Sigmoid colon (tissue), 7 donors: ENCODE data around the gene GPC5. TPM values are rescaled to one million over a fixed set of nuclear protein-coding genes. Genes with fewer than 3 reads are reported as not detected.
"Not testable (repeated sequence)": the region's sequence is repeated elsewhere in the genome, so short reads cannot be mapped to it uniquely, and the experiment has no call there.

Experiments
- DNase-seq: peaks from one replicate; pipeline ENCODE4 v3.0.0-alpha.2; 2019
- H3K27ac ChIP-seq, 4 donors: fragments of 200-600 bp; sonication (generic); one replicate each; pipeline ENCODE4 v1.5.1; 2016 to 2019; ENCODE audit warnings: mild to moderate bottlenecking in 1 of 4
- H3K27me3 ChIP-seq, 3 donors: fragments of 200-600 bp; sonication (generic); one replicate each; pipeline ENCODE4 v1.5.1; 2019; ENCODE audit warnings: mild to moderate bottlenecking in 1 of 3
- H3K36me3 ChIP-seq, 4 donors: fragments of 200-600 bp; sonication (generic); one replicate each; pipeline ENCODE4 v1.5.1; 2016 to 2019
- H3K4me1 ChIP-seq, 4 donors: fragments of 200-600 bp; sonication (generic); one replicate each; pipeline ENCODE4 v1.5.1; 2017 to 2019
- H3K4me3 ChIP-seq, 4 donors: fragments of 200-600 bp; sonication (generic); one replicate each; pipeline ENCODE4 v1.5.1; 2017 to 2019; ENCODE audit warnings: mild to moderate bottlenecking in 2 of 4, moderate library complexity in 1 of 4
- H3K9me3 ChIP-seq, 4 donors: fragments of 200-600 bp in 3 of 4; sonication (generic) in 3 of 4; one replicate each; pipeline versions ENCODE4 v1.5.1 to v1.6.1; 2013 to 2019
- EP300 ChIP-seq, 4 donors: sonication (generic); formaldehyde crosslinking; IDR thresholded peaks; one replicate each; pipeline ENCODE4 v1.6.1; 2017; ENCODE audit warnings: antibody characterized with exemption in 4 of 4
- POLR2A ChIP-seq, 2 donors: fragments of 450-650 bp; IDR thresholded peaks; one replicate each; pipeline ENCODE4 v1.6.1; 2016; ENCODE audit warnings: antibody characterized with exemption in 2 of 2, mild to moderate bottlenecking in 2 of 2, moderate library complexity in 2 of 2
- POLR2AphosphoS5 ChIP-seq, 4 donors: sonication (generic); formaldehyde crosslinking; IDR thresholded peaks; one replicate each; pipeline ENCODE4 v1.6.1; 2017; ENCODE audit warnings: antibody characterized with exemption in 4 of 4
- WGBS, 2 donors: extraction: QIAGEN DNeasy Blood & Tissue Kit; methylation state at CpG; one replicate each; pipeline ENCODE4 v1.1.7; 2013; 5-methylcytosine and 5-hydroxymethylcytosine counted together
- intact Hi-C: fragments of 100-400 bp; cut with DNase I; formaldehyde crosslinking; loops from one replicate; pipeline ENCODE4 v1.15.1; 2023
- polyA plus RNA-seq, 3 donors: library from polyadenylated mRNA; stranded (reverse); fragments of 200-250 nt; gene quantifications; one replicate each; pipeline ENCODE4 v1.2.3, GENCODE V29; 2013
- total RNA-seq, 4 donors: library from RNA; depleted of rRNA; stranded (reverse); fragments of >200 nt; gene quantifications; one replicate each; pipeline ENCODE4 v1.1.0, GENCODE V29; 2016
- TF ChIP-seq, protein P1 (sequence below), 4 experiments: fragments of 450-650 bp in 3 of 4; fragments of 200-600 bp in 1 of 4; IDR thresholded peaks; one replicate each; pipeline ENCODE4 v1.5.1; 2016 to 2019; ENCODE audit warnings: antibody characterized with exemption in 4 of 4, mild to moderate bottlenecking in 3 of 4, moderate library complexity in 2 of 4
- donor health status: healthy with polysubstance abuse.
- donor health status: Bipolar disorder and iron deficiency.
- donor health status: healthy.

The GPC5 gene
- total and polyA plus RNA-seq, 7 donors: 0.39 to 3.9 (median 2.9) TPM; not detected in 2

DNA sequence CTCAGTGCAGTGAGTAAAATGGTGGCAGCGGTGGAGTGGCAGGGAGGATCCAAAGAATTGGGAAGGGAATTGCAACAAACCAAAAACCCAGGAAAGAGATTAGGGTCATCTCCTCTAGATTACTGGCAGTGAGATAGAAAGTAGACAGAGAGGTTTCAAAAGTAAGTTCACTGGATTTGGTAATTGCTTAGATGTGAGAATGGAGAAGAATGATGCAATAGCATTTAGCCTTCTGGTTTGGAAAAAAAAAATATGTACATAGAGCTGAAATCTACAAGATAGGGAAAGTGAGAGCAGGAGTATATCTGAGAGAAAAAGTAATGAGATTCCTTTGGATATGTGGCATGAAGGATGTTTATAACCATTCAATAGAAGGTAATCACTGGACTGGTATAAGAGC is 1345.6 kb downstream of the GPC5 start:
- Histone ChIP-seq H3K4me3 (no peak overlapping the region), H3K27me3 (no peaks in the 10 kb centered on the region), H3K4me1 (no peaks in the 10 kb centered on the region), H3K36me3 (no peaks in the 10 kb centered on the region), H3K27ac (no peak overlapping the region), H3K9me3 (no peaks in the 10 kb centered on the region)
- WGBS, 2 donors: 95 to 97% methylated on average over 1 of the region's 1 CpG
- intact Hi-C loops: no loop called here
- no peak for DNase-seq
- TF ChIP-seq, protein P1, sequence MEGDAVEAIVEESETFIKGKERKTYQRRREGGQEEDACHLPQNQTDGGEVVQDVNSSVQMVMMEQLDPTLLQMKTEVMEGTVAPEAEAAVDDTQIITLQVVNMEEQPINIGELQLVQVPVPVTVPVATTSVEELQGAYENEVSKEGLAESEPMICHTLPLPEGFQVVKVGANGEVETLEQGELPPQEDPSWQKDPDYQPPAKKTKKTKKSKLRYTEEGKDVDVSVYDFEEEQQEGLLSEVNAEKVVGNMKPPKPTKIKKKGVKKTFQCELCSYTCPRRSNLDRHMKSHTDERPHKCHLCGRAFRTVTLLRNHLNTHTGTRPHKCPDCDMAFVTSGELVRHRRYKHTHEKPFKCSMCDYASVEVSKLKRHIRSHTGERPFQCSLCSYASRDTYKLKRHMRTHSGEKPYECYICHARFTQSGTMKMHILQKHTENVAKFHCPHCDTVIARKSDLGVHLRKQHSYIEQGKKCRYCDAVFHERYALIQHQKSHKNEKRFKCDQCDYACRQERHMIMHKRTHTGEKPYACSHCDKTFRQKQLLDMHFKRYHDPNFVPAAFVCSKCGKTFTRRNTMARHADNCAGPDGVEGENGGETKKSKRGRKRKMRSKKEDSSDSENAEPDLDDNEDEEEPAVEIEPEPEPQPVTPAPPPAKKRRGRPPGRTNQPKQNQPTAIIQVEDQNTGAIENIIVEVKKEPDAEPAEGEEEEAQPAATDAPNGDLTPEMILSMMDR (IDR thresholded peaks at IDR 0.05): no peak
- no peak for TF ChIP-seq EP300 (IDR thresholded peaks at IDR 0.05)
- no peak for TF ChIP-seq POLR2AphosphoS5 (IDR thresholded peaks at IDR 0.05)
- no peak for TF ChIP-seq POLR2A (IDR thresholded peaks at IDR 0.05)

DNA sequence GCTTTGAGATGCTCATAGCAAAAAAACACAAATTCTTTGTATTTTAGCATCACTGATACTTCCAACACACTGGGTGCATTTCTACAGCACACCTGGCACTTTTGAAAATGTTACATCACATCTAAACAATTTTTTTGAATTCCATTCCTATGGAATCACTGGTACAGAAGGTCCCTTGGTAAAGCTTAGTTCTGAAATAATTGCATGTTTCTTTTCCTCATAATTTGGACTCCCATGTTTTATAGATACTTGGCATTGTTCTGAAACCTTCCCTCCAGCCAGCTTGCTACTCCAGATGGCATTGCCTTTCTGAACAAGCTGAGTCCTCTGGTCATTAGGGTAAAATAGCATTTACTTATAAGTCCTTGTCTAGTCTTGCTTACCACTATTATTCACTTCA is 1346.8 kb downstream of the GPC5 start:
- no peak for TF ChIP-seq POLR2A (IDR thresholded peaks at IDR 0.05)
- intact Hi-C loops: no loop called here
- no peaks in the 10 kb centered on the region for H3K27me3 ChIP-seq
- H3K36me3 ChIP-seq: no peaks in the 10 kb centered on the region
- H3K9me3 ChIP-seq: no peaks in the 10 kb centered on the region
- no peaks in the 10 kb centered on the region for H3K4me1 ChIP-seq
- no peak for DNase-seq
- H3K27ac ChIP-seq: no peak overlapping the region
- H3K4me3 ChIP-seq: no peak overlapping the region

DNA sequence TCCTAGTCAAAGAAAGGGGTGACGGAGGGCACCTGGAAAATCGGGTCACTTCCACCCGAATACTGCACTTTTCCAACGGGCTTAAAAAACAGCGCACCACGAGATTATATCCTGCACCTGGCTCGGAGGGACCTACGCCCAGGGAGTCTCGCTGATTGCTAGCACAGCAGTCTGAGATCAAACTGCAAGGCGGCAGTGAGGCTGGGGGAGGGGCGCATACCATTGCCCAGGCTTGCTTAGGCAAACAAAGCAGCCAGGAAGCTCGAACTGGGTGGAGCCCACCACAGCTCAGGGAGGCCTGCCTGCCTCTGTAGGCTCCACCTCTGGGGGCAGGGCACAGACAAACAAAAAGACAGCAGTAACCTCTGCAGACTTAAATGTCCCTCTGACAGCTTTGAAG is 1354.3 kb downstream of the GPC5 start:
- H3K36me3 ChIP-seq, H3K27ac ChIP-seq, DNase-seq, H3K9me3 ChIP-seq, H3K4me1 ChIP-seq, intact Hi-C loops, H3K4me3 ChIP-seq, H3K27me3 ChIP-seq: not testable (repeated sequence)
- 58 to 82% methylated on average over 12 of the region's 12 CpGs for WGBS, 2 donors

DNA sequence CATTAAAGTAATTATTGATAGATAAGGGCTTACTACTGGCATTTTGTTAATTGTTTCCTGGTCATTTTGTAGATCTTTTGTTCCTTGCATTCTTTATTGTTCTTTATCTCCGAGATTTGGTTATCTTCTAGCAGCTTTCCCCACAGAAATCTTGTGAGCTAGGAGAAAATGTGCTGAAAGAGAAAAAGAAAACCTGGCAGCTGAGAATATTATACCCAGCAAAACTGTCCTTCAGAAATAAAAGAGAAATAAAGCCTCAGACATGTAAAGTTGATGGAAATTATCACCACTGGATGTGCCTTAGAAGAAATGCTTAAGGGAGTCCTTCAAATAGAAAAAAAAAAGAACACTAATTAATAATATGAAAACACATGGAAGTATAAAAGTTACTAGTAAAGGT is 1363.3 kb downstream of the GPC5 start:
- H3K27me3 ChIP-seq: no peaks in the 10 kb centered on the region
- intact Hi-C loops: no loop called here
- no peak for DNase-seq
- no peak overlapping the region for H3K27ac ChIP-seq
- H3K4me3 ChIP-seq: no peak overlapping the region
- WGBS, 2 donors: 66 to 71% methylated on average over 1 of the region's 1 CpG
- H3K4me1 ChIP-seq: no peaks in the 10 kb centered on the region
- no peak for TF ChIP-seq POLR2AphosphoS5 (IDR thresholded peaks at IDR 0.05)
- TF ChIP-seq, protein P1 (IDR thresholded peaks at IDR 0.05): no peak
- no peak for TF ChIP-seq EP300 (IDR thresholded peaks at IDR 0.05)
- TF ChIP-seq POLR2A (IDR thresholded peaks at IDR 0.05): no peak
- H3K36me3 ChIP-seq: no peaks in the 10 kb centered on the region
- peaks cover 4 to 13% (median 9%) of the 10 kb centered on the region in 4 donors for H3K9me3 ChIP-seq

DNA sequence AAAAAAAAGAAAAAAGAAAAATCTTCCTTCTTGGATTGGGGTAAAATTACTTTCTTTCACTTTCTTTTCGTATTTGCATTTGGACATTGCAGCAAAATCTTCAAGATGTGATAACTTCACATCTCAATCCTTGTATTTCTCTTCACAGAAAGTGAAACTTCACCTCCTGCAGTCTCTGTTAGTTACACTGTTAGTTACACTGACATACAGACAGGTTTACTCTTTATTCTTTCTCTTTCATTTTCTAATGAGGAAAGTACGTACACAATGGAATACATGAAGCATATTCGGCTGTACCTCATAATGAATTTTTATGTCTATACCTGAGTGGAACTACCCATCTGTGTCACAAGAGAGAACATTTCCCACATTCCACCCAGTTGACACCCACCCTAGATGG is 1369.0 kb downstream of the GPC5 start:
- intact Hi-C loops: no loop called here
- Histone ChIP-seq H3K9me3 (peaks cover 0 to 4% (median 0%) of the 10 kb centered on the region in 4 donors), H3K27me3 (no peaks in the 10 kb centered on the region), H3K4me3 (no peak overlapping the region), H3K36me3 (no peaks in the 10 kb centered on the region), H3K27ac (no peak overlapping the region), H3K4me1 (no peaks in the 10 kb centered on the region)
- no peak for DNase-seq
- 39 to 72% methylated on average over 3 of the region's 3 CpGs for WGBS, 2 donors
- no peak for TF ChIP-seq POLR2AphosphoS5 (IDR thresholded peaks at IDR 0.05)
- TF ChIP-seq EP300 (IDR thresholded peaks at IDR 0.05): no peak
- TF ChIP-seq, protein P1 (IDR thresholded peaks at IDR 0.05): no peak
- no peak for TF ChIP-seq POLR2A (IDR thresholded peaks at IDR 0.05)

DNA sequence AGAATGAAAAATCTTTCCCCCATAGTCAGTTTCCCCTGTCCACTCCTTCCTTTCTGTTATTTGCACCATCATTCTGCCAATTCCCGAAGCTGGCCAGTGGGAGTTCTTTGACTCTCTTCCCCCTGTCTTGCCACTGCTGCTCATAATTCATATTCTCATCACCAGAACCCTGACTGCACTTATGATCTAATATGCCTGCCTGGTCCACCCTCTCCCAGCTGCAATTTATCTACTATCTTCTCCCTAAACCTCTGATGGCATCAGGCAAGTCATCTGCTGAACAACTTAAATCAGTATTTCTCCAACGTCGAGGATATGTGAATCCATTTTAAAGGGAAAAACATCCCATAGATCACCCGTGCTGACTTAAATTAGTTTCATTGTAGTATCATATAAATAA is 1370.2 kb downstream of the GPC5 start:
- no peaks in the 10 kb centered on the region for H3K4me1 ChIP-seq
- no peaks in the 10 kb centered on the region for H3K36me3 ChIP-seq
- H3K27me3 ChIP-seq: no peaks in the 10 kb centered on the region
- H3K4me3 ChIP-seq: no peak overlapping the region
- DNase-seq: no peak
- H3K27ac ChIP-seq: no peak overlapping the region
- 79 to 83% methylated on average over 4 of the region's 4 CpGs for WGBS, 2 donors
- H3K9me3 ChIP-seq: no peaks in the 10 kb centered on the region
- intact Hi-C loops: no loop called here
- TF ChIP-seq, protein P1 (IDR thresholded peaks at IDR 0.05): no peak
- TF ChIP-seq POLR2AphosphoS5 (IDR thresholded peaks at IDR 0.05) (no peak), POLR2A (IDR thresholded peaks at IDR 0.05) (no peak), EP300 (IDR thresholded peaks at IDR 0.05) (no peak)
